GM23248 (cell line): ENCODE data around the gene CARS1. TPM values are rescaled to one million over a fixed set of nuclear protein-coding genes. Genes with fewer than 3 reads are reported as not detected.

Experiments used
- DNase-seq: peaks from one replicate; pipeline ENCODE4 v3.0.0-alpha.2; 2015
- H2AFZ ChIP-seq: fragments of 200-600 bp; sonication (generic); 2 replicates; pipeline ENCODE4 v1.6.1; 2016; ENCODE audit warnings: antibody characterized with exemption
- H3F3A ChIP-seq: fragments of 200-600 bp; sonication (generic); 2 replicates; pipeline ENCODE4 v1.6.1; 2016; ENCODE audit warnings: mild to moderate bottlenecking, antibody characterized with exemption, mixed run types; ENCODE audit not compliant: insufficient read depth
- H3K27ac ChIP-seq: fragments of 200-600 bp; sonication (generic); 2 replicates; pipeline ENCODE4 v1.5.1; 2016; ENCODE audit warnings: mild to moderate bottlenecking
- H3K27me3 ChIP-seq: fragments of 200-600 bp; sonication (generic); replicated peaks from 2 replicates; pipeline ENCODE4 v1.6.1; 2016; ENCODE audit warnings: mild to moderate bottlenecking; ENCODE audit not compliant: insufficient read depth
- H3K36me3 ChIP-seq: fragments of 200-600 bp; sonication (generic); 2 replicates; pipeline ENCODE4 v1.6.1; 2016; ENCODE audit warnings: low read depth, mild to moderate bottlenecking
- H3K4me1 ChIP-seq: fragments of 200-600 bp; sonication (generic); 2 replicates; pipeline ENCODE4 v1.6.1; 2016; ENCODE audit warnings: mild to moderate bottlenecking; ENCODE audit not compliant: insufficient read depth
- H3K4me2 ChIP-seq: fragments of 200-600 bp; sonication (generic); one replicate; pipeline ENCODE4 v1.6.1; 2016; ENCODE audit warnings: mild to moderate bottlenecking; ENCODE audit not compliant: unreplicated experiment
- H3K4me3 ChIP-seq: fragments of 200-600 bp; sonication (generic); 2 replicates; pipeline ENCODE4 v1.5.1; 2016; ENCODE audit warnings: mild to moderate bottlenecking
- H3K79me2 ChIP-seq: fragments of 200-600 bp; sonication (generic); 2 replicates; pipeline ENCODE4 v1.6.1; 2016; ENCODE audit warnings: mild to moderate bottlenecking; ENCODE audit not compliant: insufficient read depth
- H3K9ac ChIP-seq: fragments of 200-600 bp; sonication (generic); 2 replicates; pipeline ENCODE4 v1.6.1; 2016; ENCODE audit warnings: mild to moderate bottlenecking
- H3K9me2 ChIP-seq: fragments of 200-600 bp; sonication (generic); 2 replicates; pipeline ENCODE4 v1.6.1; 2016; ENCODE audit warnings: mixed run types, mild to moderate bottlenecking, moderate library complexity; ENCODE audit not compliant: insufficient read depth
- H3K9me3 ChIP-seq: fragments of 200-600 bp; sonication (generic); one replicate; pipeline ENCODE4 v1.6.1; 2017; ENCODE audit warnings: low read depth
- H4K20me1 ChIP-seq: fragments of 200-600 bp; sonication (generic); 2 replicates; pipeline ENCODE4 v1.6.0; 2016; ENCODE audit not compliant: insufficient read depth
- EZH2 ChIP-seq: fragments of 200-600 bp; sonication (generic); IDR thresholded peaks from 2 replicates; pipeline ENCODE4 v1.6.1; 2018; ENCODE audit warnings: antibody characterized with exemption, mild to moderate bottlenecking; ENCODE audit not compliant: insufficient read depth, poor library complexity, severe bottlenecking
- EZH2phosphoT487 ChIP-seq: fragments of 200-600 bp; sonication (generic); IDR thresholded peaks from 2 replicates; pipeline ENCODE4 v1.6.1; 2018; ENCODE audit warnings: antibody characterized with exemption, moderate library complexity, mild to moderate bottlenecking, low read depth; ENCODE audit not compliant: insufficient read depth
- WGBS, 2 experiments: methylation state at CpG; one replicate each; pipeline ENCODE4 v1.1.6; 2015 to 2017; ENCODE audit warnings: low lambda C conversion rate in 2 of 2, low coverage in 1 of 2; ENCODE audit errors: missing lambda C conversion rate in 2 of 2; 5-methylcytosine and 5-hydroxymethylcytosine counted together
- in situ Hi-C: fragments of 300-500 bp; cut with MboI; formaldehyde crosslinking; loops from 2 replicates; pipeline ENCODE4 v1.15.0; 2020
- polyA plus RNA-seq: library from polyadenylated mRNA; unstranded; fragments of >200 nt; fragmentation: Nextera tagmentation; extraction: Ambion mirVana; gene quantifications from 2 replicates; pipeline ENCODE4 v1.2.1, GENCODE V29; 2016
- total RNA-seq: library from RNA; depleted of rRNA; stranded (reverse); fragments of >200 nt; shearing (Covaris generic); gene quantifications from 2 replicates; pipeline ENCODE4 v1.2.3, GENCODE V29; 2014

Gene CARS1
- total and polyA plus RNA-seq, 2 experiments from 2014 or later = 111 to 115 TPM

DNA sequence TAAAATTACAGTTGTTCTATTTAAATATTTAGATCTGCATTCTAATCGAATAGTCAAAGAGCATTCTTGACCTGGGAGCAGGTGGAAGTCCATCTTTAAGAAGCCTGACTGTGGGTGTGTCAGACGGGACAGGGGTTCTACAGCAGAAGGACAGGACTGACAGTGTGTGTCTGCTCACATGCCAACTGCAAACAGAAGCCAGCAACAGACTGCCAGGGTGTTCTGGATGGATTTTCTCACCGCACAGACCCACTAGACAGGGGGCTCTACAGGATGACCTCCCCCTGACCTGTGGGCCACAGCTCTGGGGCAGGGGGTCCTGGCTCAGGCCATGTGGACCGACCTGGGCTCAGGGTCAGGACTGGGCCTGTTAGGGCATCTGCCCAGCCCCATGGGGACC, 42.3 kb downstream of the CARS1 start:
- Histone ChIP-seq H3K27me3 (no peaks in the 10 kb centered on the region), H3F3A (peaks cover 25% of the 10 kb centered on the region; the same call in 1 of the 2 replicates), H3K27ac (no peak overlapping the region), H2AFZ (no peak overlapping the region), H3K4me2 (no peak overlapping the region), H3K4me1 (no peaks in the 10 kb centered on the region; the same call in 1 of the 2 replicates), H4K20me1 (no peaks in the 10 kb centered on the region), H3K9me3 (no peaks in the 10 kb centered on the region), H3K79me2 (peaks cover 9% of the 10 kb centered on the region), H3K36me3 (peaks cover 68% of the 10 kb centered on the region), H3K9ac (no peak overlapping the region), H3K9me2 (no peaks in the 10 kb centered on the region), H3K4me3 (no peak overlapping the region)
- WGBS, 2 experiments = 75 to 84% methylated on average over 4 of the region's 4 CpGs
- TF ChIP-seq EZH2 = no peak
- TF ChIP-seq EZH2phosphoT487 = no peak
- no peak for DNase-seq
- in situ Hi-C loops = no loop called here

DNA sequence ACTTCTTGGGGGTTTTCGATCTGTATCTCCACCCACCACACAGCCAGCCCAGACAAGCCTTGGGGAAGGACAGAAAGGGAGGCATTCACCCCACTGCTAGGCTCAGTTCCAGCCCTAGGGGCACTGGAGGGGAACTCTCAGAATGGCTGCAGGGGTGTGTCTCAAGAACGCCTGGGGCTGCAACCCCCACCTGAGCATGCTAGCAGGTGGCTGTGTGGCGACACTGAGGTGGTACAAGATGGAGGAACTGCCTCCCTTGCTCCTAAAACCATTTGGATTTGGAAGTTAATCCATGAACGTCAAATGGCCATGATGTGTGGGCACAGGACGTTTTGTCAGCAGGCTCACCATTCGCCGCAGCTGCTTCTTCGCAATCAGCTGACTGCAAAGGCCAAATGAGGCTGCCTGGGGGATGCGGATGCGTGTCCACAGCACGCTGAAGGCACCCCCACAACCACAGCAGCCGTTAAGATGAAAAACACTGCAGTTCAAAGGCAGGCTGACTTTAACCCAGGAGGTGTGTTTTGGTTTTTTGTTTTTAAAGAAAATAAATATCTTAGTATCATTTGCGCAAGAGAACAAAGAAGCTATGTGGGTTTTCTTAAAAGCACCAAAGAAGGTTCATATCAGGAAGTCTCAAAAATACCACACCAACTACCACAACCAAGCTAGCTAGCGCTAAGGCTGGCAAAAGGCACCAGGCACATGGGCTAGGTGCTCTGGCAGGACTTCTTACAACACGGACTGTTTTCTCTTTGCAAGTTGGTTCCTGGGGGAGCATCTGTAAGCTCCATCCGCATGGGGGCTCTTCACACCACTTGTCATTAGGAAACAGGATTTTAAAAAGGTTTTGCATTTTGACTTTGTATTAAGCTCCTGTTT, 42.9 kb downstream of the CARS1 start:
- H3K4me1 ChIP-seq = no peaks in the 10 kb centered on the region; the same call in 1 of the 2 replicates
- H3K4me2 ChIP-seq = no peak overlapping the region
- no peak overlapping the region for H3K4me3 ChIP-seq
- H4K20me1 ChIP-seq = no peaks in the 10 kb centered on the region
- peaks cover 67% of the 10 kb centered on the region for H3K36me3 ChIP-seq
- no peaks in the 10 kb centered on the region for H3K9me3 ChIP-seq
- H3K79me2 ChIP-seq = peaks cover 4% of the 10 kb centered on the region
- WGBS, 2 experiments = 80 to 84% methylated on average over 15 to 16 of the region's 16 CpGs
- TF ChIP-seq EZH2phosphoT487 = no peak
- no peak for TF ChIP-seq EZH2
- no peak overlapping the region for H2AFZ ChIP-seq
- peaks cover 25% of the 10 kb centered on the region; the same call in 1 of the 2 replicates for H3F3A ChIP-seq
- in situ Hi-C loops = no loop called here
- no peaks in the 10 kb centered on the region for H3K9me2 ChIP-seq
- H3K27me3 ChIP-seq = no peaks in the 10 kb centered on the region
- H3K27ac ChIP-seq = peak overlapping the region; percentile 34; the same call in 1 of the 2 replicates
- no peak for DNase-seq
- no peak overlapping the region for H3K9ac ChIP-seq

DNA sequence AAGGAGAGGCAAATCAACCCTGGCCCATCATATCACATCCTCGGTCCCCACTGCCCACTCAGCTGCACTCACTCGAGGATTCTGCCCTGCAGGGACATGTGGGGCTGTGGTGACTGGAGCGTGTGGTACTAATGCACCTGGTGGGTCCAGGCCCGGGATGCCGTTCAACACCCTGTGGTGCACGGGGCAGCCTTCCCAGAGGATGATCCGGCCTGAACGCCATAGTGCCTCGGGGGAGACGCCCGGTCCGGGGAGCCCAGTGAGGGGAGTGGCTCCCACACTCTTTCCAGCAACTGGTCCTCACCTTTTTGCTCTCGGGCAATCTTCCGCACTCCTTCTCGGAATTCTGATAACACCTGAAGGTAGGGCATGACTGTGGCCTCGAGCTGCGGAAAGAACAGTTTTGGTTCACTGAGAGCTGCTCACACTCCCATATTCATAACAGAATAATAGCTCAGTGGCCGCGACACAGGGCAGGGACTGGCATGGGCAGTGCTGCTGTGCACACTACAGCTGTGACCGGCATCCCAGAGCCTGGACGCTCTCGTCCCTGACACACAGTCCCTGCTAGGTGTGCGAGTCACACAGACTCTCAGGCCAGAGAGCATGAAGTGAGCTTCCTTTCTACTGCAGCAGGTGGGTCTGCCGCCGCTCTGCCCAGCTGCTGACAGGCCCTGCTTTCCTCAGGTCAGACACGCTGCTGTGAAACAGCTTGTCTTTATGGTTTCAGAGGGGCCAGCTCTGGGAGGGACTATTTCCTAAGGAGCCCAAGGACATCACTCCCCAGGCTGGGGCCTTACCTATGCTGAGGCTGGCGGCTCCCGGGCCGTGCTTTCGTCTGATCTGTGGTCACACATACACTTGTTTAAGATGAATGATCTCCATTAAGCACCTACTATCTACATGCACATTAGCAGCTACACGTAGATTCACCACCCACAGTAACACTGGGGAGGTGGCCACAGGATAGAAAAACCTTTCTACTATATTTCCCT, 45.0 kb downstream of the CARS1 start:
- peaks cover 48% of the 10 kb centered on the region for H3K36me3 ChIP-seq
- no peaks in the 10 kb centered on the region; the same call in 1 of the 2 replicates for H3K4me1 ChIP-seq
- DNase-seq = no peak
- H3K9me3 ChIP-seq = no peaks in the 10 kb centered on the region
- H3K27ac ChIP-seq = no peak overlapping the region
- 93 to 95% methylated on average over 31 of the region's 31 CpGs for WGBS, 2 experiments
- H3K9ac ChIP-seq = no peak overlapping the region
- peaks cover 25% of the 10 kb centered on the region; the same call in 1 of the 2 replicates for H3F3A ChIP-seq
- H3K27me3 ChIP-seq = no peaks in the 10 kb centered on the region
- TF ChIP-seq EZH2phosphoT487 (no peak), EZH2 (no peak)
- no peaks in the 10 kb centered on the region for H4K20me1 ChIP-seq
- no peak overlapping the region for H2AFZ ChIP-seq
- in situ Hi-C loops = no loop called here
- no peaks in the 10 kb centered on the region; the same call in 1 of the 2 replicates for H3K79me2 ChIP-seq
- H3K4me3 ChIP-seq = no peak overlapping the region
- no peak overlapping the region for H3K4me2 ChIP-seq
- no peaks in the 10 kb centered on the region for H3K9me2 ChIP-seq

DNA sequence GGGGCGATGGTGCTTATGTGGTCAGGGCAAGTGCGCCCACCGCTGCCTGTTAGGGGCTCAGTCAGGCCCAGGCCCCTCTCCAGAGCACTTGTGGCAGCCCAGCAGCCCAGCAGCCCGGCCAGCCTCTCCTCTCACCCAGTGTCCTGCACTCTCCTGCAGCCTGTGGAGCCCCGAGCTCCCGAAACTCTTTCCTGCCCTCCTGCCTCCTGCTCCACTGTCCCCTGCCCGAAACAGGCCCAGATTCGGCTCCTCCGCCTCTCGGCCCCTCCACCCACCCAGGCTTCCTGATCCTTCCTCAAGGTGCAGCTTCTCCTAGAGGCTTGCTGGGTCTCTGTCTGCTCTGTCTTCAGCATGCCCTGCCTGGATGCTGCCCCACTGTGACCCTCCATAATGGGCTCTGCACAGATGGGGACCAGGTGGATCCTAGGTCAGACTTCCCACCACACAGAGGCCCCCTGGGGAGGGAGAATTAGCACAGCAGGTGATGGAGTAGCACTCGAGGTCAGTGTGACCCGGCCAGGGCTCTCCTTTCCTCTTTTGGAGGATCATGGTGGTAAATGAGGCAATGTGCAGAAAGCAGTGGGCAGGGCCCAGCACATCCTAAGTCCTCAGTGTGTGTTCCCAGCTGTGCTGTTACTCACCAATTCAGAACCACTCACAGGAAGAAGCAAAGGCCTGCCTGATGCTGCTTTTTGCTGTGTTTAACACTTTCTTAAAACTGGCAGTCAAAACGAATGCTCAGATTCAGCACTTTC, 46.5 kb downstream of the CARS1 start:
- in situ Hi-C loops = no loop called here

More for the DNA sequence above, 46.5 kb downstream of the CARS1 start:
- Histone ChIP-seq H4K20me1 (no peaks in the 10 kb centered on the region), H3K9me3 (no peaks in the 10 kb centered on the region), H3K4me2 (no peak overlapping the region), H3K9ac (no peak overlapping the region), H3K27ac (no peak overlapping the region), H3K79me2 (no peaks in the 10 kb centered on the region; the same call in 1 of the 2 replicates), H3K27me3 (no peaks in the 10 kb centered on the region), H3F3A (peaks cover 15% of the 10 kb centered on the region; the same call in 1 of the 2 replicates), H2AFZ (no peak overlapping the region), H3K36me3 (peaks cover 44% of the 10 kb centered on the region), H3K9me2 (no peaks in the 10 kb centered on the region), H3K4me1 (no peaks in the 10 kb centered on the region; the same call in 1 of the 2 replicates), H3K4me3 (no peak overlapping the region)
- 82 to 86% methylated on average over 13 of the region's 13 CpGs for WGBS, 2 experiments
- no peak for DNase-seq
- TF ChIP-seq EZH2phosphoT487 (no peak), EZH2 (no peak)
